GM13976 (cell line): Measurements from ENCODE around the gene CEBPG.
A peak's percentile ranks its signal among the peaks of the same experiment; 100 is the strongest.

Experiments used
- DNase-seq: peaks from one replicate; pipeline ENCODE4 v3.0.0; 2012; ENCODE audit warnings: low spot score
- in situ Hi-C: fragments of 300-500 bp; cut with MboI; formaldehyde crosslinking; loops from one replicate; pipeline ENCODE4 v1.12.0; 2022; ENCODE audit warnings: low sequenced_read_pairs, mixed read lengths, inconsistent platforms; ENCODE audit not compliant: unreplicated experiment
- TF ChIP-seq, protein P1 (sequence below): IDR thresholded peaks from 2 replicates; pipeline ENCODE4 v1.5.1; 2012; ENCODE audit warnings: borderline replicate concordance, mild to moderate bottlenecking; ENCODE audit not compliant: insufficient read depth; ENCODE audit errors: extremely low read depth, missing control alignments, control extremely low read depth

Gene CEBPG

DNA sequence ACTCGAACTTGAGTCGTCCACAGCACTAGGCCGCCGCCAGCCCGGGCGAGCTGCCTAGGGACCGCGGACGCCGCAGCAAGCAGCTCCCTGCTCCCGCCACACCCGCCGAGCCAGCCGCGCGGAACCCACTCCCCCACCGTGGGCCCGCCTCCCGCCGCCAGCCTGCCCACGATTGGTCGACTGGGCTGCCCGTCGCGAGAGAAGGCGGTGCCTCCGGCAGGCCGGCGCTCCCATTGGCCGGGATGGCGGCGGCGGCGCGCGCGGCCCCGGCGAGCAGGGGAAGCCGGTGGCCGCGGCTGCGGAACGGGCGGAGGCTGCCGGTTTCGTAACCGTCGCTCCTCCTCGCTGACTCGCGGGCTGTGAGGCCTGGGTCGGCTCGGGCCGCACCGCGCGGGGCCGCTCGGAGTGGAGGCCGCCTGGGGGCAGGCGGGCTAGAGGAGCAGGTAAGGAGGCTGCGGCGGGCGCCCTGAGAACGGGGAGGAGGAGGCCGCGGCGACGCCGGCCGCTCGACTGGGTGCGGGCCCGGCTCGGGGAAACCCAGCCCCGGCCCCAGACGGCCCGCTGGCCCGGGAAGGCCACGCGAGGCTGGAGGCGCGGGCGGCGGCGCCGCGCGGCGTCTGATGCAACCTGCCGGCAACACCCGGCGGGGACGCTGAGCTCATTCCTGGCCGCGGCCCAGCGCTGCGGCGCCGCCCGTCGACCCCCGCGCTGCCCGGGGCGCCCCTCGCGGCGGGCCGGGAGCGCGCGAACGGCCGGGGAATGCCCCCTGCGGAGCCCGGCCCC lies at the start of gene CEBPG:
CEBPG (plus strand) TSS at position 257 of the 783 bp plus-strand sequence. CDS start 5,531 bp downstream, outside the sequence.
- TF ChIP-seq, protein P1, sequence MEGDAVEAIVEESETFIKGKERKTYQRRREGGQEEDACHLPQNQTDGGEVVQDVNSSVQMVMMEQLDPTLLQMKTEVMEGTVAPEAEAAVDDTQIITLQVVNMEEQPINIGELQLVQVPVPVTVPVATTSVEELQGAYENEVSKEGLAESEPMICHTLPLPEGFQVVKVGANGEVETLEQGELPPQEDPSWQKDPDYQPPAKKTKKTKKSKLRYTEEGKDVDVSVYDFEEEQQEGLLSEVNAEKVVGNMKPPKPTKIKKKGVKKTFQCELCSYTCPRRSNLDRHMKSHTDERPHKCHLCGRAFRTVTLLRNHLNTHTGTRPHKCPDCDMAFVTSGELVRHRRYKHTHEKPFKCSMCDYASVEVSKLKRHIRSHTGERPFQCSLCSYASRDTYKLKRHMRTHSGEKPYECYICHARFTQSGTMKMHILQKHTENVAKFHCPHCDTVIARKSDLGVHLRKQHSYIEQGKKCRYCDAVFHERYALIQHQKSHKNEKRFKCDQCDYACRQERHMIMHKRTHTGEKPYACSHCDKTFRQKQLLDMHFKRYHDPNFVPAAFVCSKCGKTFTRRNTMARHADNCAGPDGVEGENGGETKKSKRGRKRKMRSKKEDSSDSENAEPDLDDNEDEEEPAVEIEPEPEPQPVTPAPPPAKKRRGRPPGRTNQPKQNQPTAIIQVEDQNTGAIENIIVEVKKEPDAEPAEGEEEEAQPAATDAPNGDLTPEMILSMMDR: peak; percentile 12
- in situ Hi-C loops: no loop called here
- peak; percentile 99 for DNase-seq

DNA sequence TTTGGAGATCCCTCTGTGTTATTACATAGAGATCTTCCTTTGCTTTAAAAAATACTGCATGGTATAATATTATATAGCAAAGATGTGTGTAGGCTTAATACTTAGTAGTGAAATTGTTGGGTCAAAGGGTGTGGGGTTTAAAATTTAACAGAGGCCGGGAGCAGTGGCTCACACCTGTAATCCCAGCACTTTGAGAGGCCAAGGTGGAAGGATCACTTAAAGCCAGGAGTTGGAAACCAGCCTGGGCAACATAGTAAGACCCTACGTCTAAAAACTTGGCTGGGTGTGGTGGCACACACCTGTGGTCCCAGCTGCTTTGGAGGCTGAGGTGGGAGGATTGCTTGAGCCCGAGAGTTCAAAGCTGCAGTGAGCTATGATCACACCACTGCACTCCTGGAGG lies 48.9 kb upstream of the CEBPG start:
- TF ChIP-seq, protein P1: no peak
- in situ Hi-C loops: no loop called here
- DNase-seq: no peak

DNA sequence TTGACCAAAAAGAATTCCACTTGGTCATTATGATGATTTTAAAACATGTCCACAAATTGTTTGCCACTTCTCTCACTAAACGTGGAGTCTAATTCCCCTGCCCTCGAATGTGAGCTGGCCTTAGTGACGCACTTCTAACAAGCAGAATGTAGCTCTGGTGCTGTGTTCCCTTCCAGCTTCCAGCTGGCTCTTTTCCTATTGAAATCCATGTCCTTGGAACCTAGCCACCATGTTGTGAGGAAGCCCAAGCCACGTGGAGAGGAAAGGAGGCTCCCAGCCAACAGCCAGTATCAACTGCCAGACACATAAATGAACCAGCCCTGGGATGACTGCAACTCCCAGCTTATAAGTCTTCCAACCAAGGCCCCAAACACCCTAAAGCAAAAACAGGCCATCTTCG lies 47.6 kb upstream of the CEBPG start:
- in situ Hi-C loops: no loop called here
- TF ChIP-seq, protein P1: no peak
- no peak for DNase-seq

DNA sequence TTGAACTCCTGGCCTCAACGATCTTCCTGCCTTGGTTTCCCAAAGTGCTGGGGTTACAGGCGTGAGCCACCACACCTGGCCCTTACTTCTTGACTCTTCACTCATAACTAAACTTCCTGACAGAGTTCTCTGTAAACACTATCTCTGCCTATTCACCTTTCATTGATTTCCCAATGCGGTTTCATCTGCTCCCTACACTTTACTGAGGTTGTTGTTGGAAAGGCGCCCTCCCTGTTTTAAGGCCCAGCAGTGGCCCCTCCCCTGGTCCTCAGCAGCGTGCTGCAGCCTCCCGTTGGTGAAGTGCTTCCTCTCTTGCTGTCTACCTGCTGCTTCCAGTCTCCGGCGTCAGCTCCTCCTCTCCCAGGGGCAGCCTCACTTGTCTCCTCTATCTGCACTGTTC lies 44.4 kb upstream of the CEBPG start:
- in situ Hi-C loops: no loop called here
- TF ChIP-seq, protein P1: no peak

DNA sequence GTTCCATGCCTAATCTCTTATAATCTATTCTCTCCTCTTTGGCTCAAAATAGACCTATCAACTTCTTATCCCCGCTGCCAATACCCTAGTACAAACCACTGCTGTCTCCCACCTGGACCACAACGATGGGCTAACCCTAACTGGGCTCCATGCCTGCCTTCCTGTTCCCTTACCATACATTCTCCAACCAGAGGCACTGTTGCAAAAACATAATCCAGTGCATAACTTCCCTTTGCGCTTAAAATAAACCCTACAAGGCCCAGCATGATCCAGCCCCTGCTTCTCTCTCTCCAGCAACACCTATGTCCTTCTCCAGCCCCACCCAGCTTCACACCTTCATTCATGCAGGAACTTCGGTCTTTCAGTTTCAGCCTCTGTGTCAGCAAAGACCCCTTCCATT lies 43.8 kb upstream of the CEBPG start:
- TF ChIP-seq, protein P1: no peak
- in situ Hi-C loops: no loop called here
- no peak for DNase-seq

More for the DNA sequence above, 44.4 kb upstream of the CEBPG start:
- DNase-seq: no peak

DNA sequence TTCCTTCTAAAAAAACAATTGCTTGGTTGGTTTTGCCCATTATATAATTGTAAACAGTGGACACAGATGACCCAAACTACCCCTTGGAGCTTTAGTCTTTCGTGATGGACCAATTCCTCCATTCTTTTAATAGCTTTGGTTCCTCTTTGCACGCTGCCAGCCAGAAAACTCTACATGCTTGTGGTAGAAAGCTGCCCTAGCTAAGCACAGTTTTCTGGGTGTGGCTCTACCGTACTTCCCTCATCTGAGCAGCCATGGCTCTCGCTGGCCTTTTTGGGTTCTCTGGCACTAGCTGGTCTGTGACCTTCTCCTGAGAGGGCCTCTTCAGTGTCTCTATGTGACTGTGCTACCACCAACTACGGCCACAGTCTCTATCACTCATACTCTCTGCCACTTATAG lies 41.3 kb upstream of the CEBPG start:
- TF ChIP-seq, protein P1: no peak
- DNase-seq: no peak
- in situ Hi-C loops: no loop called here

DNA sequence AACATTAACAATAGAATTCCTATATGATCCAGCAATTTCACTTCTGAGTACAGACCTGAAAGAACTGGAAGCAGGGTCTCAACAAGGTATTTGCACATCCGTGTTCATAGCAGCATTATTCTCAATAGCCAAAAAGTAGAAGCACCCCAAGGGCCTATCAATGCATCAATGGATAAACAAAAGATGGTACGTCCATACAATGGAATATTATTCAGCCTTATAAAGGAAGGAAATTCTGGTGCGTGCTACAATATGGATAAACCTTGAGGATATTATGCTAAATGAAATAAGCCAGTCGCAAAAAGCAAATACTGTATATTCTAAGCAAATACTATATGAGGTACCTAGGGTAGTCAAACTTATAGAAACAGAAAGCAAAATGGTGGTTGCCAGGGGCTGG lies 40.4 kb upstream of the CEBPG start:
- in situ Hi-C loops: no loop called here
- DNase-seq: no peak
- TF ChIP-seq, protein P1: no peak
